ENCODE results near the gene MAP4.

Gene MAP4

DNA sequence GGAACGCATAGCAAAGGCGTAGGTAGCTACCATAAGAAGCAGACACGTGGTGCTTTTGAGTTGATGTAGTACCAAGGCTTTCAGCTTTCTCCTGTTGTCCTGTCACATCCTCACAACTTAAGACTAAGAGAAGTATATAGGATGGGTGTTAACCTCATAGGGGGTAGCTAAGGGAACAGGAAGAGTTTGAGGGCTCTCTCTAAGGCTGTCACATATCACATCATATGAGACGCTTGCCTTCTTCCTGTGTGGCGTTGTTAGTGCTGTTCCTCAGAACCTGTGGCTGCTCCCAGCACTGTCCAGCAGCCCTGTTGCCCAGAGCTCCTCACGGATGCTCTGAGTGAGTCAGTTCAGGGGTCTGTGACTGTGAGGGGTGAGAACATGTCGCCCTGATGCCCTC, 198.6 kb downstream of the MAP4 start:
- CTCF ChIA-PET: interaction anchor here (3.6 kb wide), 1 partner anchor 8 kb away, joined by 23 read pairs; no protein-coding TSS in a partner anchor
- Mint-ChIP-seq H3K4me3 (no peak overlapping the region), H3K27ac (no peak overlapping the region), H3K27me3 (no peaks in the 10 kb centered on the region), H3K4me1 (no peaks in the 10 kb centered on the region), H3K9me3 (no peaks in the 10 kb centered on the region), H3K36me3 (peaks cover 18% of the 10 kb centered on the region)
- no peak for DNase-seq

DNA sequence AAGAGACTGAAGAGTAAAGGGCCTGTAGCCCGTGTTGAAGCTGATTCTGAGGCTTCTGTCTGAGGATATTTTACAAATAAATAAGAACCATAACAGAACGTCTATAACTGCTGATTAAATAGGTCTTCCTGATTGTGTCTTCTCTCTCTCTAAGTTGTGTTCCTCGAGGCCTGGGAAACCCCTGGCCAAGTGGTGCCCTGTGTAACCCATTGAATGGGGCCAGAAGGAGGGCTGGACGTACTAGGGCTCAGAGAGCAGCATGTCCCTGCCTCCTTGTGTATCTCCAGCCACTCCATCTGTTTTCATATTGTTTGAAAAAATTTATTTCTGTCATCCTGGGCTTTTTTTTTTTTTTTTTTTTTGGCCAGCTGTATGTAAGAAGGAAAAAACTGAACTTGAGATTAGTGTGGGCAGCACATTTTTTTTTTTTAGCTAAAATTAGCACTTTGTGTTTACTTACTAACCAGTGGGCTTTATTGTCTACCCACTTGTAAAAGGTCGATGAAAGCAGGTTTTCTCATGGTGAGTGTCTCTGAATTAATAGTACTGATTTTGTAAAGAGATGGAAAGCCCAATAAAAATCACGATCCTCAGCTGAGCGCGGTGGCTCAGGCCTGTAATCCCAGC, 202.6 kb downstream of the MAP4 start:
- Mint-ChIP-seq H3K36me3 (peaks cover 18% of the 10 kb centered on the region), H3K27ac (no peak overlapping the region), H3K27me3 (no peaks in the 10 kb centered on the region), H3K9me3 (no peaks in the 10 kb centered on the region), H3K4me1 (no peaks in the 10 kb centered on the region), H3K4me3 (no peak overlapping the region)
- DNase-seq: no peak
- CTCF ChIA-PET: no interaction called here

- no peak overlapping the region for H3K27ac Mint-ChIP-seq
Measured at GRCh38 chr3:47804577-47804976, 211.6 kb downstream of the MAP4 start.

GRCh38 chr3:47803480-47804025, 212.7 kb downstream of the MAP4 start:
- Mint-ChIP-seq H3K9me3 (no peaks in the 10 kb centered on the region), H3K4me1 (peaks cover 28% of the 10 kb centered on the region), H3K36me3 (peaks cover 13% of the 10 kb centered on the region), H3K27me3 (peaks cover 8% of the 10 kb centered on the region), H3K4me3 (peak overlapping the region; percentile 98), H3K27ac (peak overlapping the region; percentile 90)
- CTCF ChIA-PET: interaction anchor here (1.3 kb wide), 1 partner anchor 34 kb away, joined by 5 read pairs; no protein-coding TSS in a partner anchor
- no peak for DNase-seq

More at GRCh38 chr3:47804577-47804976, 211.6 kb downstream of the MAP4 start:
- peaks cover 3% of the 10 kb centered on the region for H3K27me3 Mint-ChIP-seq
- CTCF ChIA-PET: interaction anchor here (0.8 to 1.3 kb wide), 4 partner anchors 20 to 384 kb away, joined by 3 to 5 read pairs (median 4); no protein-coding TSS in a partner anchor
- peaks cover 28% of the 10 kb centered on the region for H3K4me1 Mint-ChIP-seq
- H3K4me3 Mint-ChIP-seq: peak overlapping the region; percentile 98
- peaks cover 14% of the 10 kb centered on the region for H3K36me3 Mint-ChIP-seq
- no peak for DNase-seq
- no peaks in the 10 kb centered on the region for H3K9me3 Mint-ChIP-seq

GRCh38 chr3:47802734-47803479, 213.3 kb downstream of the MAP4 start, which contains the start of gene DHX30:
TSS of gene DHX30 (plus strand) at chr3:47803138. CDS start at chr3:47810684, 7,546 bp downstream.
- H3K4me1 Mint-ChIP-seq: peaks cover 28% of the 10 kb centered on the region
- H3K36me3 Mint-ChIP-seq: peaks cover 13% of the 10 kb centered on the region
- H3K27ac Mint-ChIP-seq: peak within 1 kb of the TSS; percentile 90
- H3K27me3 Mint-ChIP-seq: peaks cover 8% of the 10 kb centered on the region
- no peaks in the 10 kb centered on the region for H3K9me3 Mint-ChIP-seq
- peak; percentile 88 for DNase-seq
- CTCF ChIA-PET: interaction anchor here (0.6 to 2.4 kb wide), 4 partner anchors 9 to 328 kb away, joined by 3 to 11 read pairs (median 4); no protein-coding TSS in a partner anchor
- peak within 1 kb of the TSS; percentile 98 for H3K4me3 Mint-ChIP-seq

Data from activated naive CD4-positive, alpha-beta T cell treated with anti-CD3 and anti-CD28 coated beads, Interleukin-2, amount 10 ng/mL, durations not matched to agents 7 days and 5 days (primary cell).